Adrenal gland (tissue), 12 donors: ENCODE data around the gene POLR3A. TPM values are rescaled to one million over a fixed set of nuclear protein-coding genes. Genes with fewer than 3 reads are reported as not detected.

Experiments
- DNase-seq, 7 donors: peaks; one replicate each; pipeline ENCODE4 v3.0.0-alpha.2; 2019 to 2020
- H3K27ac ChIP-seq, 5 donors: fragments of 200-600 bp; sonication (generic) in 4 of 5; 1 replicate in 3 of 5; 2 replicates in 2 of 5; pipeline versions ENCODE4 v1.5.1 to v1.8.0; 2016 to 2020; ENCODE audit warnings: mild to moderate bottlenecking in 1 of 5
- H3K27me3 ChIP-seq: fragments of 200-600 bp; 2 replicates; pipeline ENCODE4 v1.8.0; 2021
- H3K36me3 ChIP-seq, 2 donors: fragments of 200-600 bp; replicated peaks in 1 of 2; 1 replicate in 1 of 2; 2 replicates in 1 of 2; pipeline versions ENCODE4 v1.5.1 to v1.8.0; 2018 to 2022
- H3K4me1 ChIP-seq, 2 donors: fragments of 200-600 bp; replicated peaks in 1 of 2; 1 replicate in 1 of 2; 2 replicates in 1 of 2; pipeline versions ENCODE4 v1.5.1 to v1.8.0; 2018 to 2021
- H3K4me3 ChIP-seq, 4 donors: fragments of 200-600 bp; sonication (generic) in 3 of 4; one replicate each; pipeline ENCODE4 v1.5.1; 2016 to 2018
- H3K9me3 ChIP-seq, 3 donors: fragments of 200-600 bp; sonication (generic) in 1 of 3; replicated peaks in 1 of 3; 1 replicate in 2 of 3; 2 replicates in 1 of 3; pipeline versions ENCODE4 v1.5.1 to v1.8.0; 2016 to 2021
- CTCF ChIP-seq, 6 experiments: fragments of 450-650 bp in 4 of 6; fragments of 200-600 bp in 2 of 6; sonication (generic) in 1 of 6; IDR thresholded peaks; 1 replicate in 5 of 6; 2 replicates in 1 of 6; pipeline versions ENCODE4 v1.5.1 to v1.8.0; 2016 to 2021; ENCODE audit warnings: antibody characterized with exemption in 6 of 6, mild to moderate bottlenecking in 2 of 6, moderate library complexity in 1 of 6
- POLR2A ChIP-seq, 2 donors: fragments of 450-650 bp; IDR thresholded peaks; one replicate each; pipeline ENCODE4 v1.6.1; 2017; ENCODE audit warnings: antibody characterized with exemption in 2 of 2, mild to moderate bottlenecking in 2 of 2, moderate library complexity in 1 of 2
- WGBS, 4 donors: extraction: QIAGEN DNeasy Blood & Tissue Kit in 2 of 4; methylation state at CpG; one replicate each; pipeline versions ENCODE4 v1.1.5 to v1.1.7; 2013 to 2017; 5-methylcytosine and 5-hydroxymethylcytosine counted together
- intact Hi-C, 2 donors: fragments of 100-400 bp; cut with DNase I; formaldehyde crosslinking; loops; one replicate each; pipeline versions ENCODE4 v1.14.1 to v1.15.0; 2022 to 2023
- polyA plus RNA-seq, 3 donors: library from polyadenylated mRNA; stranded (reverse); fragments of 200-250 nt in 2 of 3; fragments of 350-450 nt in 1 of 3; fragmentation: Illumina TruSeq in 1 of 3; extraction: RNeasy Lipid Tissue Mini Kit (QIAGEN cat#74804) in 1 of 3; gene quantifications; one replicate each; pipeline ENCODE4 v1.2.3, GENCODE V29; 2013 to 2014
- total RNA-seq, 9 donors: library from RNA; depleted of rRNA in 4 of 9; stranded (reverse); fragments of >200 nt in 4 of 9; fragments of 120-200 nt in 1 of 9; fragmentation: NEBNext Ultra II Directional in 1 of 9; extraction: Animal tissue kit (Norgen Biotek cat#: 25700) in 1 of 9; gene quantifications; one replicate each; pipeline versions ENCODE4 v1.1.0 to v1.2.4, GENCODE V29; 2013 to 2023
- donor health status: healthy with polysubstance abuse.
- donor health status: Bipolar disorder and iron deficiency.
- donor health status: DM: yes; HTN: yes; CAD: no.
- donor health status: DM: no; HTN: no; CAD: no.
- donor health status: DM: no; HTN: no; CAD: no.
- donor health status: DM: yes; HTN: yes; CAD: no.

Gene POLR3A
- total and polyA plus RNA-seq, 12 donors: 6.8 to 18.4 (median 14.8) TPM

GRCh38 chr10:78035437-78035836 is 6.1 kb upstream of the POLR3A start:
- peaks cover 0 to 53% of the 10 kb centered on the region in 2 donors for H3K36me3 ChIP-seq
- peaks cover 12 to 50% of the 10 kb centered on the region in 2 donors for H3K4me1 ChIP-seq
- DNase-seq: peak in 1 of 7 donors; percentile 9
- no peaks in the 10 kb centered on the region for H3K9me3 ChIP-seq
- peak overlapping the region in 3 of 5 donors; percentile 35 to 75 (median 61) for H3K27ac ChIP-seq
- H3K27me3 ChIP-seq: no peaks in the 10 kb centered on the region
- intact Hi-C loops: no loop called here
- no peak for TF ChIP-seq POLR2A (IDR thresholded peaks at IDR 0.05)
- no peak for TF ChIP-seq CTCF (IDR thresholded peaks at IDR 0.05)
- peak overlapping the region in 1 of 4 donors; percentile 76 for H3K4me3 ChIP-seq
- 49 to 67% (median 56%) methylated on average over 5 of the region's 5 CpGs for WGBS, 4 donors

GRCh38 chr10:78035025-78035424 is 5.7 kb upstream of the POLR3A start:
- Histone ChIP-seq H3K9me3 (no peaks in the 10 kb centered on the region), H3K36me3 (peaks cover 0 to 49% of the 10 kb centered on the region in 2 donors), H3K4me1 (peaks cover 12 to 52% of the 10 kb centered on the region in 2 donors), H3K27ac (peak overlapping the region in 3 of 5 donors; percentile 35 to 75 (median 61)), H3K4me3 (peak overlapping the region in 2 of 4 donors; percentile 54 to 76), H3K27me3 (no peaks in the 10 kb centered on the region)
- WGBS, 4 donors: 36 to 47% (median 43%) methylated on average over 5 of the region's 5 CpGs
- DNase-seq: peak in 1 of 7 donors; percentile 5
- intact Hi-C loops: no loop called here
- TF ChIP-seq CTCF (IDR thresholded peaks at IDR 0.05) (no peak), POLR2A (IDR thresholded peaks at IDR 0.05) (no peak)

- DNase-seq: peak; percentile 94 to 99 (median 97)
- intact Hi-C loops: no loop called here
- Histone ChIP-seq H3K27ac (peak within 1 kb of the TSS in 4 of 5 donors; percentile 19 to 75 (median 66)), H3K4me3 (peak within 1 kb of the TSS; percentile 19 to 76 (median 57)), H3K9me3 (no peaks in the 10 kb centered on the region), H3K27me3 (no peaks in the 10 kb centered on the region), H3K36me3 (peaks cover 0 to 37% of the 10 kb centered on the region in 2 donors), H3K4me1 (peaks cover 12 to 51% of the 10 kb centered on the region in 2 donors)
- 0 to 1% (median 0%) methylated on average over 23 to 55 of the region's 55 CpGs for WGBS, 4 donors
- peak in 1 of 6 experiments; percentile 1 for TF ChIP-seq CTCF (IDR thresholded peaks at IDR 0.05)
- peak; percentile 76 to 85 for TF ChIP-seq POLR2A (IDR thresholded peaks at IDR 0.05)
Measured at GRCh38 chr10:78033637-78034470, 4.5 kb upstream of the POLR3A start, which contains the start of gene RPS24. Gene RPS24 (plus strand): TSS chr10:78033863. CDS start chr10:78033902, 39 bp downstream.

- H3K4me1 ChIP-seq: peaks cover 16 to 50% of the 10 kb centered on the region in 2 donors
- intact Hi-C loops: no loop called here
Measured at GRCh38 chr10:78033387-78033636, 4.0 kb upstream of the POLR3A start.

More at GRCh38 chr10:78033387-78033636, 4.0 kb upstream of the POLR3A start:
- Histone ChIP-seq H3K36me3 (peaks cover 0 to 32% of the 10 kb centered on the region in 2 donors), H3K27ac (peak overlapping the region in 4 of 5 donors; percentile 19 to 70 (median 63)), H3K27me3 (no peaks in the 10 kb centered on the region), H3K4me3 (peak overlapping the region in 2 of 4 donors; percentile 54 to 76), H3K9me3 (no peaks in the 10 kb centered on the region)
- no peak for DNase-seq
- WGBS, 4 donors: 0 to 1% (median 0%) methylated on average over 4 of the region's 4 CpGs
- TF ChIP-seq CTCF (IDR thresholded peaks at IDR 0.05): no peak
- TF ChIP-seq POLR2A (IDR thresholded peaks at IDR 0.05): no peak
